Measurements from ENCODE around the gene SAMD8. TPM values are rescaled to one million over a fixed set of nuclear protein-coding genes. Genes with fewer than 3 reads are reported as not detected.

The SAMD8 gene
- total and polyA plus RNA-seq, 2 of the 8 experiments (the other 6 are each of a cell fraction or from before 2014, with no cell fraction given) = 11.7 to 20.9 TPM

DNA sequence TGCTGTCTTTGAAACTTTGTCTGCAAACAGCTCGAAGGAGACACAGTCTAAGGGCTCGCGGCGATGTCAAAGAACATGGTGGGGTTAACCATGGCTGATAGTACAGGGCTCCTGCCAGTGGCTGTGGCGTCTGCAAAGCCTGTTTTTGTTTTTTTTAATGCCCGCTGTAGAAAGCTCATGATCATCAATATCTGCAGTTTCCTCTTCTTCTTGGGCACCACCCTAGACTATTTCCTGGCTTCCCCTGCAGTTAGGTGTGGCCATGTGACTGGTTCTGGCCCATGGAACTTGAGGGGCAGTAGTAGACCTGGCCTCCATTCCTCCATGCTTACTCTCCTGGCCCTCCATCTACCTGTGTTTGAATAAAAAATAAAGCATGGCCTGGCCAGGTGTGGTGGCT lies 21.8 kb upstream of the SAMD8 start:
- H4K5ac ChIP-seq (ENCODE audit: insufficient read length, low read depth, low read length) = no peak overlapping the region
- H3K79me2 ChIP-seq (ENCODE audit: control insufficient read depth in 1 of 2, insufficient read depth in 2 of 2, low read length in 2 of 2) = no peaks in the 10 kb centered on the region
- no peak overlapping the region for H2BK12ac ChIP-seq (ENCODE audit: low read depth, low read length)
- no peak overlapping the region for H3K4me2 ChIP-seq (ENCODE audit: insufficient read depth in 1 of 2, low read depth in 2 of 2, low read length in 2 of 2)
- 91% methylated on average over 6 of the region's 6 CpGs; no CpG with 5 or more reads in 1 of the 2 experiments for WGBS, 2 experiments (ENCODE audit: extremely low coverage in 1 of 2, insufficient coverage in 1 of 2, insufficient read length in 1 of 2, insufficient replicate concordance in 2 of 2, low coverage in 1 of 2, low lambda C conversion rate in 2 of 2, missing lambda C conversion rate in 1 of 2)
- no peaks in the 10 kb centered on the region for H3K23me2 ChIP-seq (ENCODE audit: low read depth, low read length)
- no peak overlapping the region for H3K27ac ChIP-seq (ENCODE audit: low read depth, low read length)
- H2AFZ ChIP-seq (ENCODE audit: low read length) = no peak overlapping the region
- H3K9me3 ChIP-seq (ENCODE audit: insufficient read depth in 2 of 2, low read depth in 1 of 2, low read length in 1 of 2) = no peaks in the 10 kb centered on the region
- FAIRE-seq = no peak
- TF ChIP-seq TCF12 (IDR thresholded peaks at IDR 0.05; ENCODE audit: low read depth, low read length) (no peak), FOSL1 (IDR thresholded peaks at IDR 0.05; ENCODE audit: insufficient read depth, low read depth, low read length) (no peak), KDM1A (IDR thresholded peaks at IDR 0.05; ENCODE audit: borderline replicate concordance, low read length) (no peak), POLR2AphosphoS5 (IDR thresholded peaks at IDR 0.05; ENCODE audit: low read depth, low read length) (no peak), JUND (IDR thresholded peaks at IDR 0.05; ENCODE audit: low read length) (no peak), CREB1 (IDR thresholded peaks at IDR 0.05) (no peak), SIRT6 (IDR thresholded peaks at IDR 0.05; ENCODE audit: low read length) (no peak), KDM5A (IDR thresholded peaks at IDR 0.05; ENCODE audit: low read length) (no peak), MAFK (IDR thresholded peaks at IDR 0.05; ENCODE audit: low read depth, low read length) (no peak)
- TF ChIP-seq, protein P1, sequence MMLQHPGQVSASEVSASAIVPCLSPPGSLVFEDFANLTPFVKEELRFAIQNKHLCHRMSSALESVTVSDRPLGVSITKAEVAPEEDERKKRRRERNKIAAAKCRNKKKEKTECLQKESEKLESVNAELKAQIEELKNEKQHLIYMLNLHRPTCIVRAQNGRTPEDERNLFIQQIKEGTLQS (IDR thresholded peaks at IDR 0.05; ENCODE audit: insufficient read depth, low read depth, low read length) = no peak
- TF ChIP-seq, protein P2, sequence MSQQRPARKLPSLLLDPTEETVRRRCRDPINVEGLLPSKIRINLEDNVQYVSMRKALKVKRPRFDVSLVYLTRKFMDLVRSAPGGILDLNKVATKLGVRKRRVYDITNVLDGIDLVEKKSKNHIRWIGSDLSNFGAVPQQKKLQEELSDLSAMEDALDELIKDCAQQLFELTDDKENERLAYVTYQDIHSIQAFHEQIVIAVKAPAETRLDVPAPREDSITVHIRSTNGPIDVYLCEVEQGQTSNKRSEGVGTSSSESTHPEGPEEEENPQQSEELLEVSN (IDR thresholded peaks at IDR 0.05) = no peak
- TF ChIP-seq, protein P3, sequence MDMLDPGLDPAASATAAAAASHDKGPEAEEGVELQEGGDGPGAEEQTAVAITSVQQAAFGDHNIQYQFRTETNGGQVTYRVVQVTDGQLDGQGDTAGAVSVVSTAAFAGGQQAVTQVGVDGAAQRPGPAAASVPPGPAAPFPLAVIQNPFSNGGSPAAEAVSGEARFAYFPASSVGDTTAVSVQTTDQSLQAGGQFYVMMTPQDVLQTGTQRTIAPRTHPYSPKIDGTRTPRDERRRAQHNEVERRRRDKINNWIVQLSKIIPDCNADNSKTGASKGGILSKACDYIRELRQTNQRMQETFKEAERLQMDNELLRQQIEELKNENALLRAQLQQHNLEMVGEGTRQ (IDR thresholded peaks at IDR 0.05; ENCODE audit: low read length) = no peak
- no peaks in the 10 kb centered on the region for H4K20me1 ChIP-seq (replicated peaks in 1 of 2; ENCODE audit: control insufficient read depth in 1 of 2, insufficient read depth in 2 of 2, low read length in 2 of 2)
- no peak overlapping the region for H4K91ac ChIP-seq (replicated peaks; ENCODE audit: insufficient read length, low read length)
- no peak for DNase-seq (ENCODE audit: low read depth in 1 of 2, low spot score in 2 of 2)
- H2BK5ac ChIP-seq (ENCODE audit: low read depth, low read length) = no peak overlapping the region
- H2BK120ac ChIP-seq (replicated peaks; ENCODE audit: low read depth, low read length) = no peak overlapping the region
- ChIA-PET POLR2A (ENCODE audit: partially characterized antibody) (no interaction called here), CTCF (ENCODE audit: partially characterized antibody) (interaction anchor here (0.7 to 6.3 kb wide), 2 partner anchors 10 to 907 kb away, joined by 4 to 37 read pairs; a partner anchor contains a TSS)
- no peaks in the 10 kb centered on the region for H3K79me1 ChIP-seq (ENCODE audit: low read depth, low read length)
- H4K8ac ChIP-seq (ENCODE audit: extremely low read depth, insufficient read depth, low read length) = no peak overlapping the region
- peaks cover 0 to 13% (median 5%) of the 10 kb centered on the region in 4 experiments; a peak in 4 of 7 replicates for H3K4me1 ChIP-seq (replicated peaks in 1 of 4; ENCODE audit: control insufficient read depth in 3 of 4, insufficient read depth in 4 of 4, low read length in 3 of 4)
- no peak overlapping the region for H2BK20ac ChIP-seq (ENCODE audit: low read length)
- H3K27me3 ChIP-seq (replicated peaks in 1 of 4; ENCODE audit: control insufficient read depth in 3 of 4, extremely low read depth in 1 of 4, insufficient read depth in 3 of 4, low read length in 3 of 4) = no peaks in the 10 kb centered on the region
- no peak overlapping the region for H3K4ac ChIP-seq (replicated peaks; ENCODE audit: insufficient read length, low read depth, low read length)
- no peak overlapping the region for H3K23ac ChIP-seq (ENCODE audit: insufficient read length)
- H2BK15ac ChIP-seq (ENCODE audit: low read length) = no peak overlapping the region
- no peak overlapping the region for H3K14ac ChIP-seq (ENCODE audit: insufficient read length)
- no peak overlapping the region for H3K4me3 ChIP-seq (ENCODE audit: extremely low read depth in 1 of 4, insufficient read depth in 2 of 4, low read depth in 3 of 4, low read length in 4 of 4)
- H3K56ac ChIP-seq (replicated peaks; ENCODE audit: insufficient read length, low read depth, low read length) = no peak overlapping the region
- H3K36me3 ChIP-seq (ENCODE audit: control insufficient read depth in 2 of 4, insufficient read depth in 4 of 4, low read length in 3 of 4) = no peaks in the 10 kb centered on the region
- no peak overlapping the region for H2AK5ac ChIP-seq (ENCODE audit: low read depth, low read length)
- no peak overlapping the region for H3K9ac ChIP-seq (replicated peaks in 1 of 4; ENCODE audit: extremely low read depth in 1 of 4, low read depth in 3 of 4, low read length in 3 of 4)
- H3K18ac ChIP-seq (ENCODE audit: extremely low read depth, low read length) = no peak overlapping the region

Measured in H1 (cell line).